HepG2 (cell line): ENCODE measurements around the gene NGFR. TPM values are rescaled to one million over a fixed set of nuclear protein-coding genes. Genes with fewer than 3 reads are reported as not detected.

Experiments
- ARNT ChIP-seq: fragments of 450-650 bp; IDR thresholded peaks from 2 replicates; pipeline ENCODE4 v1.6.1; 2017
- ATF5 ChIP-seq: sonication (generic); formaldehyde crosslinking; IDR thresholded peaks from 2 replicates; pipeline ENCODE4 v1.4.0; 2020; ENCODE audit warnings: mild to moderate bottlenecking, low read depth, missing genetic modification reagents
- DR1 ChIP-seq: sonication (generic); formaldehyde crosslinking; IDR thresholded peaks from 2 replicates; pipeline ENCODE4 v1.8.0; 2021; ENCODE audit warnings: mild to moderate bottlenecking, missing genetic modification reagents, inconsistent platforms
- FIP1L1 ChIP-seq: fragments of 200-400 bp; formaldehyde crosslinking; IDR thresholded peaks from 2 replicates; pipeline ENCODE4 v1.6.1; 2018; ENCODE audit warnings: low read depth, mild to moderate bottlenecking, low read length, moderate library complexity, borderline replicate concordance; ENCODE audit not compliant: insufficient read depth
- GLI4 ChIP-seq: sonication (generic); formaldehyde crosslinking; IDR thresholded peaks from 2 replicates; pipeline ENCODE4 v1.5.1; 2020; ENCODE audit warnings: missing genetic modification reagents, mild to moderate bottlenecking, moderate library complexity, borderline replicate concordance
- HES4 ChIP-seq: sonication (generic); formaldehyde crosslinking; IDR thresholded peaks from 2 replicates; pipeline ENCODE4 v1.9.0; 2021; ENCODE audit warnings: mild to moderate bottlenecking, missing genetic modification reagents, borderline replicate concordance
- IRF2 ChIP-seq: IDR thresholded peaks from 2 replicates; pipeline ENCODE4 v1.6.1; 2018; ENCODE audit warnings: missing genetic modification reagents, missing compliant biosample characterization
- KLF12 ChIP-seq: sonication (generic); formaldehyde crosslinking; IDR thresholded peaks from 2 replicates; pipeline ENCODE4 v1.4.0; 2020; ENCODE audit warnings: missing genetic modification reagents, borderline replicate concordance
- MED13 ChIP-seq: sonication (generic); formaldehyde crosslinking; IDR thresholded peaks from 2 replicates; pipeline ENCODE4 v1.5.0; 2020; ENCODE audit warnings: missing genetic modification reagents
- MIXL1 ChIP-seq: IDR thresholded peaks from 2 replicates; pipeline ENCODE4 v1.6.1; 2016
- NFIC ChIP-seq: IDR thresholded peaks from 2 replicates; pipeline ENCODE4 v1.6.1; 2012; ENCODE audit warnings: mild to moderate bottlenecking, low read length, inconsistent platforms
- NR3C1 ChIP-seq: sonication (generic); formaldehyde crosslinking; IDR thresholded peaks from 2 replicates; pipeline ENCODE4 v1.4.0; 2020; ENCODE audit warnings: missing genetic modification reagents
- PPARG ChIP-seq: conservative IDR thresholded peaks from 2 replicates; pipeline ENCODE4 v1.6.1; 2016; ENCODE audit warnings: missing biosample characterization, missing genetic modification reagents
- RBM39 ChIP-seq: fragments of 200-400 bp; formaldehyde crosslinking; IDR thresholded peaks from one replicate; pipeline ENCODE4 v1.6.1; 2018; ENCODE audit warnings: antibody characterized with exemption, mild to moderate bottlenecking, low read depth, low read length; ENCODE audit not compliant: poor library complexity, severe bottlenecking
- RNF2 ChIP-seq: fragments of 450-650 bp; conservative IDR thresholded peaks from 2 replicates; pipeline ENCODE4 v1.6.1; 2016; ENCODE audit warnings: low read depth
- SIX4 ChIP-seq: sonication (generic); formaldehyde crosslinking; IDR thresholded peaks from 2 replicates; pipeline ENCODE4 v1.4.0; 2020; ENCODE audit warnings: missing genetic modification reagents
- TCF7L2 ChIP-seq: IDR thresholded peaks from 2 replicates; pipeline ENCODE4 v1.6.1; 2011; ENCODE audit warnings: mild to moderate bottlenecking, low read depth, low read length, moderate library complexity
- ZBTB33 ChIP-seq: sonication (generic); formaldehyde crosslinking; IDR thresholded peaks from 2 replicates; pipeline ENCODE4 v1.4.0; 2020; ENCODE audit warnings: missing genetic modification reagents
- ZNF121 ChIP-seq: sonication (generic); formaldehyde crosslinking; IDR thresholded peaks from 2 replicates; pipeline ENCODE4 v1.5.0; 2020; ENCODE audit warnings: mild to moderate bottlenecking, missing genetic modification reagents
- ZNF180 ChIP-seq: sonication (generic); formaldehyde crosslinking; IDR thresholded peaks from 2 replicates; pipeline ENCODE4 v1.4.0; 2020; ENCODE audit warnings: low read depth, missing genetic modification reagents, borderline replicate concordance
- ZNF484 ChIP-seq: sonication (generic); formaldehyde crosslinking; IDR thresholded peaks from 2 replicates; pipeline ENCODE4 v1.5.1; 2020; ENCODE audit warnings: mild to moderate bottlenecking, low read depth, missing genetic modification reagents, borderline replicate concordance
- ZNF512B ChIP-seq: sonication (generic); formaldehyde crosslinking; IDR thresholded peaks from 2 replicates; pipeline ENCODE4 v1.5.1; 2020; ENCODE audit warnings: missing genetic modification reagents, mild to moderate bottlenecking, borderline replicate concordance
- ZNF703 ChIP-seq: sonication (generic); formaldehyde crosslinking; IDR thresholded peaks from 2 replicates; pipeline ENCODE4 v1.5.1; 2020; ENCODE audit warnings: missing genetic modification reagents, mild to moderate bottlenecking, moderate library complexity, borderline replicate concordance
- ZNF782 ChIP-seq: sonication (generic); formaldehyde crosslinking; IDR thresholded peaks from 2 replicates; pipeline ENCODE4 v1.4.0; 2020; ENCODE audit warnings: missing genetic modification reagents, mild to moderate bottlenecking, borderline replicate concordance
- ZNF879 ChIP-seq: sonication (generic); formaldehyde crosslinking; IDR thresholded peaks from 2 replicates; pipeline ENCODE4 v1.8.1; 2023; ENCODE audit warnings: missing genetic modification reagents
- ZSCAN21 ChIP-seq: sonication (generic); formaldehyde crosslinking; IDR thresholded peaks from 2 replicates; pipeline ENCODE4 v1.8.0; 2022; ENCODE audit warnings: mild to moderate bottlenecking, missing genetic modification reagents, moderate library complexity, borderline replicate concordance
- ZSCAN9 ChIP-seq: IDR thresholded peaks from 2 replicates; pipeline ENCODE4 v1.6.1; 2016; ENCODE audit warnings: borderline replicate concordance
- polyA plus RNA-seq, 8 experiments: library from polyadenylated mRNA; depleted of rRNA in 3 of 8; stranded (reverse) in 7 of 8; unstranded in 1 of 8; fragments of >200 nt; fragmentation: Illumina TruSeq in 4 of 8; extraction: Trizol in 4 of 8; gene quantifications; 2 replicates each; pipeline versions ENCODE4 v1.2.1 to v1.2.3, GENCODE V29; 2011 to 2016; ENCODE audit warnings: low read depth in 4 of 8, missing spikeins in 1 of 8, mixed read lengths in 1 of 8; ENCODE audit not compliant: insufficient read depth in 1 of 8
- total RNA-seq, 5 experiments: library from RNA; depleted of rRNA; stranded (reverse); fragments of >200 nt; fragmentation: Illumina TruSeq; extraction: Trizol; gene quantifications; 2 replicates each; pipeline ENCODE4 v1.2.3, GENCODE V29; 2016; ENCODE audit warnings: low read depth in 1 of 5

NGFR gene
- total and polyA plus RNA-seq, 2 of the 13 experiments (the other 11 are each of a cell fraction or from before 2014, with no cell fraction given), result 1.1 to 1.8 TPM

GRCh38 chr17:49515196-49515770 is 20.2 kb downstream of the NGFR start (continued):
- 0 out of 2 replicates have a peak, but pooled peaks have one; percentile 30 for TF ChIP-seq GLI4 (CRISPR knock-in tag)
- no peak for TF ChIP-seq TCF7L2
- no peak for TF ChIP-seq ZNF703 (CRISPR knock-in tag)
- no peak for TF ChIP-seq ZNF180 (CRISPR knock-in tag)
- no peak for TF ChIP-seq ARNT
- TF ChIP-seq RNF2, result peak; percentile 95
- no peak for TF ChIP-seq HES4 (CRISPR knock-in tag)
- TF ChIP-seq ZSCAN9 (CRISPR knock-in tag), result peak; percentile 70
- TF ChIP-seq KLF12 (CRISPR knock-in tag), result 0 out of 2 replicates have a peak, but pooled peaks have one; percentile 44
- TF ChIP-seq ZNF512B (CRISPR knock-in tag), result peak; percentile 88; the same call in 1 of the 2 replicates
- no peak for TF ChIP-seq RBM39
- TF ChIP-seq ATF5 (CRISPR knock-in tag), result no peak
- TF ChIP-seq MIXL1 (CRISPR knock-in tag), result peak; percentile 46; the same call in 1 of the 2 replicates
- TF ChIP-seq ZBTB33 (CRISPR knock-in tag), result peak; percentile 49
- TF ChIP-seq NFIC, result no peak
- TF ChIP-seq IRF2 (CRISPR knock-in tag), result peak; percentile 56; the same call in 1 of the 2 replicates
- no peak for TF ChIP-seq SIX4 (CRISPR knock-in tag)
- TF ChIP-seq MED13, result no peak
- TF ChIP-seq FIP1L1, result no peak
- peak; percentile 57; the same call in 1 of the 2 replicates for TF ChIP-seq PPARG (CRISPR knock-in tag)
- TF ChIP-seq ZNF782 (CRISPR knock-in tag), result no peak; the same call in 1 of the 2 replicates
- no peak; the same call in 1 of the 2 replicates for TF ChIP-seq ZNF121 (CRISPR knock-in tag)
- 0 out of 2 replicates have a peak, but pooled peaks have one; percentile 22 for TF ChIP-seq ZSCAN21 (CRISPR knock-in tag)
- no peak for TF ChIP-seq NR3C1
- peak; percentile 69; the same call in 1 of the 2 replicates for TF ChIP-seq ZNF879 (CRISPR knock-in tag)
- TF ChIP-seq ZNF484 (CRISPR knock-in tag), result no peak
- TF ChIP-seq DR1, result peak; percentile 67; the same call in 1 of the 2 replicates
